ENCODE data around the gene UBA1. TPM values are rescaled to one million over a fixed set of nuclear protein-coding genes. Genes with fewer than 3 reads are reported as not detected.

The UBA1 gene
- total RNA-seq, 1 donor from 2014 or later = 244 TPM

- TF ChIP-seq EZH2 (IDR thresholded peaks at IDR 0.05; ENCODE audit: insufficient read depth, low read length) (no peak), CTCF (IDR thresholded peaks at IDR 0.05; ENCODE audit: insufficient read depth, low read depth, low read length) (no peak)
- no peaks in the 10 kb centered on the region for H3K9me3 Mint-ChIP-seq (ENCODE audit: unreplicated experiment)
- H3K27me3 Mint-ChIP-seq (ENCODE audit: low read depth, unreplicated experiment) = no peaks in the 10 kb centered on the region
- no peak overlapping the region for H3K27ac ChIP-seq (ENCODE audit: low read depth, low read length)
- H3K9ac ChIP-seq (ENCODE audit: low read length) = no peak overlapping the region
- no peaks in the 10 kb centered on the region for H3K36me3 Mint-ChIP-seq (ENCODE audit: low read depth, unreplicated experiment)
- H3K4me2 ChIP-seq (ENCODE audit: low read length) = no peak overlapping the region
- H3K4me1 Mint-ChIP-seq (ENCODE audit: low read depth, unreplicated experiment) = no peaks in the 10 kb centered on the region
- no peak overlapping the region for H3K27ac Mint-ChIP-seq (ENCODE audit: unreplicated experiment)
- H3K4me1 ChIP-seq (ENCODE audit: insufficient read depth, low read length) = no peaks in the 10 kb centered on the region
- no peak for FAIRE-seq
- peaks cover 27% of the 10 kb centered on the region for H3K79me2 ChIP-seq (ENCODE audit: insufficient read depth, low read length)
- H3K4me3 Mint-ChIP-seq (ENCODE audit: unreplicated experiment) = no peak overlapping the region
- DNase-seq (ENCODE audit: low read depth) = peak; percentile 43
- H2AFZ ChIP-seq (ENCODE audit: low read depth, low read length) = no peak overlapping the region
- H3K4me3 ChIP-seq (ENCODE audit: insufficient read depth, low read depth, low read length) = no peak overlapping the region
- no peaks in the 10 kb centered on the region for H3K9me3 ChIP-seq (ENCODE audit: insufficient read depth, low read depth, low read length)
- no peaks in the 10 kb centered on the region for H3K36me3 ChIP-seq (ENCODE audit: insufficient read depth, low read length)
- no peaks in the 10 kb centered on the region for H3K27me3 ChIP-seq (ENCODE audit: insufficient read depth, low read length)
- peaks cover 27% of the 10 kb centered on the region for H4K20me1 ChIP-seq (ENCODE audit: insufficient read depth, low read length)
Observed at GRCh38 chrX:47169726-47170515, 23.7 kb upstream of the UBA1 start.

- no peaks in the 10 kb centered on the region for H3K9me3 ChIP-seq (ENCODE audit: insufficient read depth, low read depth, low read length)
Observed at GRCh38 chrX:47170861-47171692, 22.6 kb upstream of the UBA1 start.

More at GRCh38 chrX:47170861-47171692, 22.6 kb upstream of the UBA1 start:
- H3K9ac ChIP-seq (ENCODE audit: low read length) = no peak overlapping the region
- TF ChIP-seq CTCF (IDR thresholded peaks at IDR 0.05; ENCODE audit: insufficient read depth, low read depth, low read length) (no peak), EZH2 (IDR thresholded peaks at IDR 0.05; ENCODE audit: insufficient read depth, low read length) (no peak)
- no peaks in the 10 kb centered on the region for H3K36me3 ChIP-seq (ENCODE audit: insufficient read depth, low read length)
- H3K79me2 ChIP-seq (ENCODE audit: insufficient read depth, low read length) = peaks cover 23% of the 10 kb centered on the region
- Mint-ChIP-seq H3K27ac (ENCODE audit: unreplicated experiment) (no peak overlapping the region), H3K4me1 (ENCODE audit: low read depth, unreplicated experiment) (no peaks in the 10 kb centered on the region), H3K36me3 (ENCODE audit: low read depth, unreplicated experiment) (no peaks in the 10 kb centered on the region), H3K4me3 (ENCODE audit: unreplicated experiment) (no peak overlapping the region), H3K9me3 (ENCODE audit: unreplicated experiment) (no peaks in the 10 kb centered on the region), H3K27me3 (ENCODE audit: low read depth, unreplicated experiment) (no peaks in the 10 kb centered on the region)
- no peak for FAIRE-seq
- no peak for DNase-seq (ENCODE audit: low read depth)
- H3K4me3 ChIP-seq (ENCODE audit: insufficient read depth, low read depth, low read length) = no peak overlapping the region
- H4K20me1 ChIP-seq (ENCODE audit: insufficient read depth, low read length) = peaks cover 27% of the 10 kb centered on the region
- H3K4me1 ChIP-seq (ENCODE audit: insufficient read depth, low read length) = no peaks in the 10 kb centered on the region
- no peaks in the 10 kb centered on the region for H3K27me3 ChIP-seq (ENCODE audit: insufficient read depth, low read length)
- H2AFZ ChIP-seq (ENCODE audit: low read depth, low read length) = no peak overlapping the region
- no peak overlapping the region for H3K4me2 ChIP-seq (ENCODE audit: low read length)
- H3K27ac ChIP-seq (ENCODE audit: low read depth, low read length) = no peak overlapping the region
